ENCODE measurements around the gene P3H2. TPM values are rescaled to one million over a fixed set of nuclear protein-coding genes. Genes with fewer than 3 reads are reported as not detected.
A peak's percentile ranks its signal among the peaks of the same experiment; 100 is the strongest.

The P3H2 gene
- total RNA-seq, 6 experiments from 2014 or later, result 37.6 to 43.2 (median 39.5) TPM

DNA sequence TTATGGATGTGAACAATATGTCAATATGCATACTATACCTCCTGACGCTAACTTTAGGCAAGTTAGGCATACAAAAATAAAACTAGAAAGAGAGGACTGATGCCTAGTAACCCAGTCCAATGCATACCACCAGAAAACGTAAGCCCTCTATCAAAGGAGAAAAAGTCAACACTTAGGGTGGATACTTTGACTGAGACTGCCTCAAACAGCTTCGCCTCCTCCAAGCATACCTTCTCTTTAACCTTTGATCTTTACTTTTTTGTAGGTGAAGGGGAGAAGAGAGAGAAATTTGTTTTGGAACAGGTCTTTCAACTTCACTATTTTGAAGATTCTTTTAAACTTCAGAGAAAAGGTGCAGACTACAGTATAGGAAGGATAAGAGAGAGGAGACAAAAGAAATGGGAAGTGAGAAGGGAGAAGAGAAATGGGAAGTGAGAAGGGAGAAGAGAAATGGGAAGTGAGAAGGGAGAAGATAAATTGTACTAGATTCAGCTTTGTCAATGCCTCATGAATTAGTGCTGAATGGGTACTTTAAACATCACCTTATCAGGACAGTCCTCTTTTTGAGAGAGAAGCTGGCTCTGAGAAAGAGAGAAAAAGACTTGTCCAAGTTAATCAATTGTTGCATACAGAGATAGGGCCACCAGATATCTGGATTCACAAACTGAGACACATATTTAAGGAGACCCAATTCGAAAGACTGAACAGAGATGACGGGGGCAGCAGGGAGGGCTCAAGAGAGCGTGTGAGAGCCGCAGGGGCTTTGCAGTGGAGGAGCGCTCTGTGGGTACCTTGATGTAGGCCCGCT lies 1.0 kb downstream of the P3H2 start:
- H3K36me3 Mint-ChIP-seq (ENCODE audit: low read depth), result no peaks in the 10 kb centered on the region
- peak overlapping the region; percentile 60 for H3K27ac Mint-ChIP-seq
- no peak for DNase-seq
- no peaks in the 10 kb centered on the region; the same call in 1 of the 2 replicates for H3K27me3 Mint-ChIP-seq (ENCODE audit: insufficient read depth)
- peak overlapping the region; percentile 94 for H3K4me3 Mint-ChIP-seq
- H3K4me1 Mint-ChIP-seq (ENCODE audit: low read depth), result peaks cover 63% of the 10 kb centered on the region
- no peaks in the 10 kb centered on the region for H3K9me3 Mint-ChIP-seq
- TF ChIP-seq, protein P1, sequence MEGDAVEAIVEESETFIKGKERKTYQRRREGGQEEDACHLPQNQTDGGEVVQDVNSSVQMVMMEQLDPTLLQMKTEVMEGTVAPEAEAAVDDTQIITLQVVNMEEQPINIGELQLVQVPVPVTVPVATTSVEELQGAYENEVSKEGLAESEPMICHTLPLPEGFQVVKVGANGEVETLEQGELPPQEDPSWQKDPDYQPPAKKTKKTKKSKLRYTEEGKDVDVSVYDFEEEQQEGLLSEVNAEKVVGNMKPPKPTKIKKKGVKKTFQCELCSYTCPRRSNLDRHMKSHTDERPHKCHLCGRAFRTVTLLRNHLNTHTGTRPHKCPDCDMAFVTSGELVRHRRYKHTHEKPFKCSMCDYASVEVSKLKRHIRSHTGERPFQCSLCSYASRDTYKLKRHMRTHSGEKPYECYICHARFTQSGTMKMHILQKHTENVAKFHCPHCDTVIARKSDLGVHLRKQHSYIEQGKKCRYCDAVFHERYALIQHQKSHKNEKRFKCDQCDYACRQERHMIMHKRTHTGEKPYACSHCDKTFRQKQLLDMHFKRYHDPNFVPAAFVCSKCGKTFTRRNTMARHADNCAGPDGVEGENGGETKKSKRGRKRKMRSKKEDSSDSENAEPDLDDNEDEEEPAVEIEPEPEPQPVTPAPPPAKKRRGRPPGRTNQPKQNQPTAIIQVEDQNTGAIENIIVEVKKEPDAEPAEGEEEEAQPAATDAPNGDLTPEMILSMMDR (IDR thresholded peaks at IDR 0.05), result no peak

DNA sequence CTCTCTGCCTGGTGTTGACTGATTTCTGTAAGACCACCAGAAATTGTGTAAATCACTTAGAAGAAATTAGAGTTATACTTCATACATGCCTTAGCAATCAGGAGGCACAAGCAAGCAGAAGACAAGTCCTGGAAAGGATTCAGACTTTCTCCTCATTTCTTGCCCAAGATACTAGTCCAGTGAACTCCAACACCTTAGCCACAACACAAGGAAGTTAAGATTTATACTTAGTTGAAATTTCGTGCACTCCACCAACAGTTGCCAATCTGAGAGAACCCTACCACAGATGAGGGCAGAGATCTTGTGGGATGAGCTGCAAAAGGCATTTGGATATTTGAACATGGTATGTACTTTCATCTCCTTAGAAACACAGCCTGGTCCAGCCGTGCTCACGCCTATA lies 2.3 kb downstream of the P3H2 start:
- Mint-ChIP-seq H3K9me3 (no peaks in the 10 kb centered on the region; the same call in 1 of the 2 replicates), H3K27me3 (ENCODE audit: insufficient read depth) (no peaks in the 10 kb centered on the region; the same call in 1 of the 2 replicates), H3K27ac (no peak overlapping the region), H3K4me1 (ENCODE audit: low read depth) (peaks cover 66% of the 10 kb centered on the region), H3K4me3 (peak overlapping the region; percentile 71), H3K36me3 (ENCODE audit: low read depth) (peaks cover 3% of the 10 kb centered on the region; the same call in 1 of the 2 replicates)
- DNase-seq, result no peak
- TF ChIP-seq, protein P1 (IDR thresholded peaks at IDR 0.05), result no peak

DNA sequence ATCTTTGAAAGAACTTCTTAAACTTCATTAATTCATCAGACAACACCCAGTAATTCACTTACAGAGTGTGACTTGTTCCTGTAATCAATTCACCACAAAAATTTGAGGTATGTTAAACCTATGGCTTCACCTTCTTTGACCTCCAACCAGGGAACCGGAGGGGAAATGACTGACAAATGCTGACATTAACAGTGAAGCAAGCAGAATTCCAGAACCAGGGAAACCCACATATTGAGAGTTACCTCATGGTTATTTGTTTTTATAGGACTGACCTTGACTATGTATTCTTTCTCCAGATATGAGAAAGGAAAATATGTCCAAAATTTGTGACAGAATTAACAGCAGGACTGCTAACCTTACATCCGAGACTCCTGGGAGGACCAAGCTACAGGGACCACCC lies 2.7 kb downstream of the P3H2 start:
- peaks cover 5% of the 10 kb centered on the region; the same call in 1 of the 2 replicates for H3K36me3 Mint-ChIP-seq (ENCODE audit: low read depth)
- DNase-seq, result no peak
- H3K27me3 Mint-ChIP-seq (ENCODE audit: insufficient read depth), result no peaks in the 10 kb centered on the region; the same call in 1 of the 2 replicates
- TF ChIP-seq, protein P1 (IDR thresholded peaks at IDR 0.05), result no peak
- H3K4me1 Mint-ChIP-seq (ENCODE audit: low read depth), result peaks cover 66% of the 10 kb centered on the region
- H3K4me3 Mint-ChIP-seq, result peak overlapping the region; percentile 71
- H3K9me3 Mint-ChIP-seq, result no peaks in the 10 kb centered on the region; the same call in 1 of the 2 replicates
- no peak overlapping the region for H3K27ac Mint-ChIP-seq

DNA sequence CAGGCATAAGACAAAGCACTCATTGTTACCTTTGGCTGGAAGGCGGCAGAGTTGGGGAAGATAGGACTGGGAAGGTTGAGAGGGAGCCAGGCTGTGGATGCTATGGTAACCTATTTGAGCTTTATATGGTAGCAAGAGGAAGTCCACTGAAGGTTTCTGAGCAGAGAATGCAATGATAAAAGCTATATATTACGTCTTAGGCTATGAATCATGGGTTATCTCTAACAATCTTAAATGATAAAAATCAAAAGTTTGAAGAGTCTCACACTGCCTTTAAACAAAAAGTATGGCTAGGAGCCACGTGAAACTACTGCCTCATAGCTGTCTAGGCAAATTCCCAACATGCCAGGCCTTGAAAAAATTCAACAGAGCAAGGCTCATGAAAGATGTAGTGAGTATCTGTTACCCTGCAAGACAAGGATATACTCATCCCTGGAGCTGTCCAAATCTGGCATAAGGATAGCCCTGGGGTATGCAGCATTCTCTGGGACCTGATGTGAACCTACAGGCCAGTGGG lies 4.1 kb downstream of the P3H2 start:
- Mint-ChIP-seq H3K4me3 (peak overlapping the region; percentile 68; the same call in 1 of the 2 replicates), H3K9me3 (no peaks in the 10 kb centered on the region; the same call in 1 of the 2 replicates), H3K4me1 (ENCODE audit: low read depth) (peaks cover 58% of the 10 kb centered on the region), H3K27ac (peak overlapping the region; percentile 80), H3K27me3 (ENCODE audit: insufficient read depth) (no peaks in the 10 kb centered on the region; the same call in 1 of the 2 replicates), H3K36me3 (ENCODE audit: low read depth) (peaks cover 5% of the 10 kb centered on the region; the same call in 1 of the 2 replicates)
- peak; percentile 91 for DNase-seq
- TF ChIP-seq, protein P1 (IDR thresholded peaks at IDR 0.05), result no peak

DNA sequence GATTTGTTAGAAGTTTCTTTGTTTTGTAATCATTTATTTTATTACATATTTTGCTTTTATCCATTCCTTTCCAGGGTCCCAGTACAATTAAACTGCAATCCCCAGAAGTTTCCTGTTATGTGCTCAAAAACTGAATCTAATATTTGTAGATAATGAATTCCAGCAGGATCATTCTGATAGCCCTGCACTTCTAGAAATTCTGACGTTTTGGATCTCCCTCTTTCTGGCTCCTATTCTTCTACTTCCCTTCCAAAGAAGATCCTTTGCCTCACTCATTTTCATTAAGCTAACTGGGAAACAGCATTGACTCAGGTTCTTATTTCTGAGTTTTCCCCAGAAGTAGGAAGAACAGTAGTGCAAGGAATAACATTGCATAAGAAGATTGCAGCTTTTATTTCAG lies 9.9 kb downstream of the P3H2 start:
- H3K27ac Mint-ChIP-seq, result no peak overlapping the region
- H3K4me3 Mint-ChIP-seq, result no peak overlapping the region
- peaks cover 38% of the 10 kb centered on the region for H3K4me1 Mint-ChIP-seq (ENCODE audit: low read depth)
- TF ChIP-seq, protein P1 (IDR thresholded peaks at IDR 0.05), result no peak
- DNase-seq, result no peak
- peaks cover 5% of the 10 kb centered on the region; the same call in 1 of the 2 replicates for H3K36me3 Mint-ChIP-seq (ENCODE audit: low read depth)
- H3K9me3 Mint-ChIP-seq, result no peaks in the 10 kb centered on the region; the same call in 1 of the 2 replicates
- H3K27me3 Mint-ChIP-seq (ENCODE audit: insufficient read depth), result no peaks in the 10 kb centered on the region

Data from HFFc6 (cell line).